ENCODE results near the gene OSBPL9.

DNA sequence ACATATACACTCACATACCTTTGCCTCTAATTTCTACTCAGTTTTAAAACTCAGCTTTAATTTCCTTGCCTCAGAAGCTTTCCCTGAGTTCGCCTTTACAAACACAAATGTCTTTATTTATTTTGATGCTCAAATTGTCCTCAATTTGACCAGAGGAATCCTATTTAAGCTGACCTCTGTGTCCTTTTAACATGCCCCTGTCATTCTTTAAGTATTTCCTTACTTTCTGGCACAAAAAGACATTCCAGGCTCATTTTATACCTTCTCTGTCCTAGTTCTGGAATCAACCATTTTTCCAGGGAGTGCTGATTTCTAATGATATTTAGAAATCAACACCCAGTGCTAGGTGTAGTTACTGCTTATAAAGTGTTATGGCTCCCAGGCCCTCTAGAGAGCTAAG lies 82.5 kb downstream of the OSBPL9 start:
- TF ChIP-seq, protein P1, sequence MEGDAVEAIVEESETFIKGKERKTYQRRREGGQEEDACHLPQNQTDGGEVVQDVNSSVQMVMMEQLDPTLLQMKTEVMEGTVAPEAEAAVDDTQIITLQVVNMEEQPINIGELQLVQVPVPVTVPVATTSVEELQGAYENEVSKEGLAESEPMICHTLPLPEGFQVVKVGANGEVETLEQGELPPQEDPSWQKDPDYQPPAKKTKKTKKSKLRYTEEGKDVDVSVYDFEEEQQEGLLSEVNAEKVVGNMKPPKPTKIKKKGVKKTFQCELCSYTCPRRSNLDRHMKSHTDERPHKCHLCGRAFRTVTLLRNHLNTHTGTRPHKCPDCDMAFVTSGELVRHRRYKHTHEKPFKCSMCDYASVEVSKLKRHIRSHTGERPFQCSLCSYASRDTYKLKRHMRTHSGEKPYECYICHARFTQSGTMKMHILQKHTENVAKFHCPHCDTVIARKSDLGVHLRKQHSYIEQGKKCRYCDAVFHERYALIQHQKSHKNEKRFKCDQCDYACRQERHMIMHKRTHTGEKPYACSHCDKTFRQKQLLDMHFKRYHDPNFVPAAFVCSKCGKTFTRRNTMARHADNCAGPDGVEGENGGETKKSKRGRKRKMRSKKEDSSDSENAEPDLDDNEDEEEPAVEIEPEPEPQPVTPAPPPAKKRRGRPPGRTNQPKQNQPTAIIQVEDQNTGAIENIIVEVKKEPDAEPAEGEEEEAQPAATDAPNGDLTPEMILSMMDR (IDR thresholded peaks at IDR 0.05 in 2 of 3, conservative IDR thresholded peaks at IDR 0.05 in 1 of 3; ENCODE audit: control insufficient read depth in 2 of 3, extremely low read depth in 1 of 3, insufficient read depth in 1 of 3, low read depth in 3 of 3, low read length in 3 of 3) = no peak
- TF ChIP-seq EP300 (IDR thresholded peaks at IDR 0.05; ENCODE audit: borderline replicate concordance in 1 of 2, control insufficient read depth in 1 of 2, low read depth in 2 of 2, low read length in 2 of 2) (no peak), JUNB (IDR thresholded peaks at IDR 0.05) (no peak)
- TF ChIP-seq, protein P2, sequence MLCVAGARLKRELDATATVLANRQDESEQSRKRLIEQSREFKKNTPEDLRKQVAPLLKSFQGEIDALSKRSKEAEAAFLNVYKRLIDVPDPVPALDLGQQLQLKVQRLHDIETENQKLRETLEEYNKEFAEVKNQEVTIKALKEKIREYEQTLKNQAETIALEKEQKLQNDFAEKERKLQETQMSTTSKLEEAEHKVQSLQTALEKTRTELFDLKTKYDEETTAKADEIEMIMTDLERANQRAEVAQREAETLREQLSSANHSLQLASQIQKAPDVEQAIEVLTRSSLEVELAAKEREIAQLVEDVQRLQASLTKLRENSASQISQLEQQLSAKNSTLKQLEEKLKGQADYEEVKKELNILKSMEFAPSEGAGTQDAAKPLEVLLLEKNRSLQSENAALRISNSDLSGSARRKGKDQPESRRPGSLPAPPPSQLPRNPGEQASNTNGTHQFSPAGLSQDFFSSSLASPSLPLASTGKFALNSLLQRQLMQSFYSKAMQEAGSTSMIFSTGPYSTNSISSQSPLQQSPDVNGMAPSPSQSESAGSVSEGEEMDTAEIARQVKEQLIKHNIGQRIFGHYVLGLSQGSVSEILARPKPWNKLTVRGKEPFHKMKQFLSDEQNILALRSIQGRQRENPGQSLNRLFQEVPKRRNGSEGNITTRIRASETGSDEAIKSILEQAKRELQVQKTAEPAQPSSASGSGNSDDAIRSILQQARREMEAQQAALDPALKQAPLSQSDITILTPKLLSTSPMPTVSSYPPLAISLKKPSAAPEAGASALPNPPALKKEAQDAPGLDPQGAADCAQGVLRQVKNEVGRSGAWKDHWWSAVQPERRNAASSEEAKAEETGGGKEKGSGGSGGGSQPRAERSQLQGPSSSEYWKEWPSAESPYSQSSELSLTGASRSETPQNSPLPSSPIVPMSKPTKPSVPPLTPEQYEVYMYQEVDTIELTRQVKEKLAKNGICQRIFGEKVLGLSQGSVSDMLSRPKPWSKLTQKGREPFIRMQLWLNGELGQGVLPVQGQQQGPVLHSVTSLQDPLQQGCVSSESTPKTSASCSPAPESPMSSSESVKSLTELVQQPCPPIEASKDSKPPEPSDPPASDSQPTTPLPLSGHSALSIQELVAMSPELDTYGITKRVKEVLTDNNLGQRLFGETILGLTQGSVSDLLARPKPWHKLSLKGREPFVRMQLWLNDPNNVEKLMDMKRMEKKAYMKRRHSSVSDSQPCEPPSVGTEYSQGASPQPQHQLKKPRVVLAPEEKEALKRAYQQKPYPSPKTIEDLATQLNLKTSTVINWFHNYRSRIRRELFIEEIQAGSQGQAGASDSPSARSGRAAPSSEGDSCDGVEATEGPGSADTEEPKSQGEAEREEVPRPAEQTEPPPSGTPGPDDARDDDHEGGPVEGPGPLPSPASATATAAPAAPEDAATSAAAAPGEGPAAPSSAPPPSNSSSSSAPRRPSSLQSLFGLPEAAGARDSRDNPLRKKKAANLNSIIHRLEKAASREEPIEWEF (IDR thresholded peaks at IDR 0.05; ENCODE audit: insufficient replicate concordance, low read depth, low read length) = no peak
